BLaER1 treated with 17β-estradiol and CSF1 and Interleukin-3, amounts not matched to agents 10 nM and 100 nM (cell line): ENCODE results near the gene TPM3.
A peak's percentile ranks its signal among the peaks of the same experiment; 100 is the strongest.

ENCODE experiments used
- H3K27ac ChIP-seq, 11 experiments: shearing (Covaris generic); formaldehyde crosslinking; 2 replicates each; pipeline ENCODE4 v1.8.1; 2022
- H3K27me3 ChIP-seq, 11 experiments: shearing (Covaris generic); formaldehyde crosslinking; 2 replicates each; pipeline ENCODE4 v1.8.1; 2022
- H3K36me3 ChIP-seq, 11 experiments: shearing (Covaris generic); formaldehyde crosslinking; 2 replicates each; pipeline ENCODE4 v1.8.1; 2022
- H3K4me1 ChIP-seq, 10 experiments: shearing (Covaris generic); formaldehyde crosslinking; 2 replicates each; pipeline ENCODE4 v1.8.1; 2022
- H3K4me2 ChIP-seq, 11 experiments: shearing (Covaris generic); formaldehyde crosslinking; 2 replicates each; pipeline ENCODE4 v1.8.1; 2022
- H3K4me3 ChIP-seq, 10 experiments: shearing (Covaris generic); formaldehyde crosslinking; 2 replicates each; pipeline ENCODE4 v1.8.1; 2022
- H3K9ac ChIP-seq, 11 experiments: shearing (Covaris generic); formaldehyde crosslinking; 2 replicates each; pipeline ENCODE4 v1.8.1; 2022
- H3K9me3 ChIP-seq, 11 experiments: shearing (Covaris generic); formaldehyde crosslinking; replicated peaks in 1 of 11; 2 replicates each; pipeline ENCODE4 v1.8.1; 2022
- H4K20me1 ChIP-seq, 11 experiments: shearing (Covaris generic); formaldehyde crosslinking; 2 replicates each; pipeline ENCODE4 v1.8.1; 2022
- Cebpa-rat ChIP-seq, 11 experiments: shearing (Covaris generic); IDR thresholded peaks; 2 replicates each; pipeline ENCODE4 v1.8.1; 2022

TPM3 gene

DNA sequence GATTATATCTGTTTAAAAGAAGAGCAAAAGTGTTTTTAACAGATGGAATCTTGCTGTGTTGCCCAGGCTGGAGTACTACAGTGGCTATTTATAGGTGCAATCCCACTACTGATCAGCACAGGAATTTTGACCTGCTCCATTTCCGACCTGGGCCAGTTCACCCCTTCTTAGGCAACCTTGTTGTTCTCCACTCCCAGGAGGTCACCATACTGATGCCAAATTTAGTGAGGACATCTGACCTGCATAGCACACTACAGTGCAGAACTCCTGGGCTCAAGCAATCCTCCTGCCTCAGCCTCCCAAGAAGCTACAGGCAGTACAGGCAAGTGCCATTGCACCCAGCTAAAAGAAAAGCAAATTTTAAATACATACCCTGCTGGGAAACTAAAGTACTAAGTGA is 25.7 kb downstream of the TPM3 start:
- H4K20me1 ChIP-seq = peaks cover 36 to 100% (median 100%) of the 10 kb centered on the region in 11 experiments
- no peak overlapping the region for H3K27ac ChIP-seq
- H3K9ac ChIP-seq = no peak overlapping the region
- H3K9me3 ChIP-seq = peaks cover 0 to 30% (median 17%) of the 10 kb centered on the region in 11 experiments; a peak in 12 of 22 replicates
- H3K27me3 ChIP-seq = no peaks in the 10 kb centered on the region
- TF ChIP-seq Cebpa-rat (IDR thresholded peaks at IDR 0.05) = no peak
- no peak overlapping the region for H3K4me3 ChIP-seq
- H3K4me1 ChIP-seq = peaks cover 0 to 45% (median 0%) of the 10 kb centered on the region in 10 experiments; a peak in 6 of 20 replicates
- no peak overlapping the region for H3K4me2 ChIP-seq
- peaks cover 100% of the 10 kb centered on the region in 11 experiments for H3K36me3 ChIP-seq

DNA sequence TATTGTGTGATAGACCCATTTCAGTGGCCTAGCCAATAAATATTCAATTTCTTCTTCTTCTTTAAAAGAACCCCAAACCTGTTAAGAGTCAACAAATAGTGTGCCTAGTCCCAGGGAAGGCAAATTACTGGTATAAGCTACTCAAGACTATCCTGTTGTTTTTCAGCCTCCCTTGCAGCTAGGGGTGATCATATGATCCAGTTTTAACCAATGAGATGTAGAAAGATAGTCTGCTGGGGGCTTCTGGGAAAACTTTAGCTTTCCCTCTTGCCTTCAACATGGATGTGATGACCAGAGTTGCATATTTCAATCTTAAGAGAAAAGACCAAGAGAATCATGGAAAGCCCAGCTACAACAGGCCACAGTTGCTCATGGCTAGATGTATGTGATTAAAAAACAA is 32.3 kb downstream of the TPM3 start:
- peak overlapping the region in 6 of 11 experiments; percentile 2 to 58 (median 24); a peak in 6 of 22 replicates for H3K27ac ChIP-seq
- peaks cover 20 to 68% (median 34%) of the 10 kb centered on the region in 10 experiments for H3K4me1 ChIP-seq

DNA sequence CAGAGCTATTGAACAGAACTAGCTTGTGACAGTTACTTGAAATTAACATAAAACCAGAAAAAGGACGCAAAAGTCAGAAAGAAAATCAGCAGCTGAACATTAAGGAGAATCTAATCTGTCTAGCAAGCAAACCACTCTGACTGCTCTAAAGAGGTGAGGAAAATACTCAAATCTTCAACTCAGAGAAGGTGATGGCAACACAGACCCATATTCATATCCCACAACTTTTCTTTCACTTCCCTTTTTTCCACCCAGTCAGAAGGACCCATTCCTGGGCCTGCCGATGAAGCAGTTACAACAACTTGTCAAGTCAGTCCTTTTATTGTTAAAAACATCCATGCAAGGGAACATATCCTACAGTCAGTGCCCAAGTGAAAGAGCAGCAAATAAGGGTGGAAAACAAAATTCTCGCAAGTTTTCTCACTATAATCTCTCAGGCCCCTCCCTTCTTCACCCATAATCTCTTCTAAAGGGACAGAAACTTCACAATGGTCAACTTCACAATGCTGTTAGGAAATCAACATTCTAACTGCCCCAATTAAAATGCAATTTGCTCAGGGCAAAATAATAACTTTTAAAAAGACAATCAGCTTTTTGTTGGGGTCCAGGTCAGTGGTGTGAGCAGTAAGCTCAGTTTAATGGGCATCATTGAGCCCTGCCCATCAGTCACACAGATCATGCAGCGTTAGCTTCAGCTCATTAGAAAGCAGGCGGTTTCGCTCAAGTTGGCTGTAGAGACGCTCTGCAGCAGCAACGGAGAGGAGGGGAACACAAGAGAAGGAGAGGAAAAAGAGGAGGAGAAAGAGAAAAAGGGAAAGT is 33.4 kb downstream of the TPM3 start:
- Histone ChIP-seq H3K27me3 (no peaks in the 10 kb centered on the region), H3K9ac (peak overlapping the region in 5 of 11 experiments; percentile 6 to 39 (median 23); a peak in 5 of 22 replicates), H3K4me3 (no peak overlapping the region), H3K27ac (peak overlapping the region; percentile 2 to 58 (median 32); a peak in 18 of 22 replicates), H4K20me1 (peaks cover 25 to 100% (median 90%) of the 10 kb centered on the region in 11 experiments), H3K36me3 (peaks cover 85 to 95% (median 93%) of the 10 kb centered on the region in 11 experiments), H3K4me2 (peak overlapping the region; percentile 21 to 81 (median 59)), H3K4me1 (peaks cover 20 to 66% (median 34%) of the 10 kb centered on the region in 10 experiments), H3K9me3 (peaks cover 0 to 42% (median 17%) of the 10 kb centered on the region in 11 experiments; a peak in 15 of 22 replicates)
- TF ChIP-seq Cebpa-rat (IDR thresholded peaks at IDR 0.05) = no peak

More for the DNA sequence above, 32.3 kb downstream of the TPM3 start:
- Histone ChIP-seq H3K9me3 (peaks cover 0 to 45% (median 23%) of the 10 kb centered on the region in 11 experiments; a peak in 17 of 22 replicates), H3K9ac (peak overlapping the region in 1 of 11 experiments; percentile 22; a peak in 1 of 22 replicates), H4K20me1 (peaks cover 25 to 100% (median 97%) of the 10 kb centered on the region in 11 experiments), H3K36me3 (peaks cover 92 to 100% (median 98%) of the 10 kb centered on the region in 11 experiments), H3K4me3 (no peak overlapping the region), H3K4me2 (peak overlapping the region in 9 of 11 experiments; percentile 21 to 79 (median 59); a peak in 13 of 22 replicates), H3K27me3 (no peaks in the 10 kb centered on the region)
- TF ChIP-seq Cebpa-rat (IDR thresholded peaks at IDR 0.05) = no peak

DNA sequence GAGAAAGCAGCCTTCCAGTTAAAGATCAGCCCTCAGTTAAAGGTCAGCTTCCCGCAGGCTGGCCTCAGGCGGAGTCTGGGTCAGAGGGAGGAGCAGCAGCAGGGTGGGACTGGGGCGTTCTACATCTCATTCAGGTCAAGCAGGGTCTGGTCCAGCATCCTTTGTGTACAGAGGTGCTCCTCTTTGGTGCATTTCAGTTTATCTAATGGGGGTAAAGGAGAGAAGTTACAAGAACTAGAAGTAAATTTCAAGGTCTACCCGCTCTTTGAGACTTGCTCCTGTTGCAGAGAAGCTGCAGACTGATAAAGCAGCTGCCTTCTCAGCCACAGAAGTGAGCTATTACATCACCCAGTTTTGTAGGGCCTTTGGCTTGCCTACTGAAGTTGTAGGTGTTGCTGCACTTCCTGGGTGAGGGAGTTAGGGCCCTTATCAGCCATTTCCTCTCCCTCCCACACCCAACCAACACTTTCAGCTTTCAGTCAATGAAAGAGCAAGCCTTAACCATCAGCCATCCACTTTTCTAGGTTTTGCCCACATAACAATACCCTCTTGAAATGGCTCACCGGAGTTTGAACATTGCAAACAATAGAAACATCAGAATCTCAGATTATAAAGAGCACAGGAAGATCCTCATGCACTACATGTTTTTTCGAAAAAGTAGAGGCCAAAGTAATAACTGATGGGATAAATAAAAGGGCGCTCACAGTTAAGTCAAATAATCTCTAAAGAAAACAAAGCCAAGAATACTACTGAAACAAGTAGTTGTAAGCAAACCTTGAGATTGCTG is 34.2 kb downstream of the TPM3 start:
- H3K9me3 ChIP-seq = peaks cover 0 to 34% (median 12%) of the 10 kb centered on the region in 11 experiments; a peak in 15 of 22 replicates
- no peaks in the 10 kb centered on the region for H3K27me3 ChIP-seq
- H3K9ac ChIP-seq = peak overlapping the region in 4 of 11 experiments; percentile 3 to 24 (median 17); a peak in 3 of 22 replicates
- peak overlapping the region in 10 of 11 experiments; percentile 2 to 58 (median 34); a peak in 15 of 22 replicates for H3K27ac ChIP-seq
- peaks cover 20 to 58% (median 34%) of the 10 kb centered on the region in 10 experiments for H3K4me1 ChIP-seq
- H3K4me2 ChIP-seq = peak overlapping the region; percentile 21 to 81 (median 59); a peak in 21 of 22 replicates
- H3K4me3 ChIP-seq = no peak overlapping the region
- H4K20me1 ChIP-seq = peaks cover 25 to 96% (median 82%) of the 10 kb centered on the region in 11 experiments
- 0 out of 22 replicates have a peak, but pooled peaks of 2 of the 11 experiments have one; percentile 11 to 24 for TF ChIP-seq Cebpa-rat (IDR thresholded peaks at IDR 0.05)
- peaks cover 77 to 87% (median 85%) of the 10 kb centered on the region in 11 experiments for H3K36me3 ChIP-seq

DNA sequence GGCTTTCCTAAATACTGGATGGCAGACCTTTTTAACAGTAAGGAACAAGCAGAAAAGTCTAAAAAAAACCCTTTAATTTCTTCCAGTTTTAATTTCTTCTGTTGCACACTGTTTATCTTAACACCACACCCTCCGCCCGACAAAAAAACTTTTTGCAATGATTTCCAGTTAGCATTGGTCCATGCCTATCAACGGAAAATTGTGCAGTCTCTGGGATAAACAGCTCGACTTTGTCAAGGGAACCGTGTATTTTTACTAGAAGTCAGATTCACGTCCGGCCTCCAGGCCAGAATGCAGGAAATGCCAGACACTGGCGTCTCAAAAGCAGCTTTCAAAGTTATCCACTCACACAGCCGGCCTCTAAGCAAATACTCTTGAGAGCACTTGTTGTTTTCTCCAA is 36.6 kb downstream of the TPM3 start:
- no peak overlapping the region for H3K4me3 ChIP-seq
- no peak for TF ChIP-seq Cebpa-rat (IDR thresholded peaks at IDR 0.05)
- no peak overlapping the region for H3K4me2 ChIP-seq
- no peak overlapping the region for H3K27ac ChIP-seq
- H3K36me3 ChIP-seq = peaks cover 53 to 62% (median 60%) of the 10 kb centered on the region in 11 experiments
- no peak overlapping the region for H3K9ac ChIP-seq
- no peaks in the 10 kb centered on the region for H3K27me3 ChIP-seq
- peaks cover 0 to 10% (median 6%) of the 10 kb centered on the region in 11 experiments; a peak in 12 of 22 replicates for H3K9me3 ChIP-seq
- peaks cover 22 to 72% (median 57%) of the 10 kb centered on the region in 11 experiments for H4K20me1 ChIP-seq
- peaks cover 20 to 34% (median 30%) of the 10 kb centered on the region in 10 experiments for H3K4me1 ChIP-seq

DNA sequence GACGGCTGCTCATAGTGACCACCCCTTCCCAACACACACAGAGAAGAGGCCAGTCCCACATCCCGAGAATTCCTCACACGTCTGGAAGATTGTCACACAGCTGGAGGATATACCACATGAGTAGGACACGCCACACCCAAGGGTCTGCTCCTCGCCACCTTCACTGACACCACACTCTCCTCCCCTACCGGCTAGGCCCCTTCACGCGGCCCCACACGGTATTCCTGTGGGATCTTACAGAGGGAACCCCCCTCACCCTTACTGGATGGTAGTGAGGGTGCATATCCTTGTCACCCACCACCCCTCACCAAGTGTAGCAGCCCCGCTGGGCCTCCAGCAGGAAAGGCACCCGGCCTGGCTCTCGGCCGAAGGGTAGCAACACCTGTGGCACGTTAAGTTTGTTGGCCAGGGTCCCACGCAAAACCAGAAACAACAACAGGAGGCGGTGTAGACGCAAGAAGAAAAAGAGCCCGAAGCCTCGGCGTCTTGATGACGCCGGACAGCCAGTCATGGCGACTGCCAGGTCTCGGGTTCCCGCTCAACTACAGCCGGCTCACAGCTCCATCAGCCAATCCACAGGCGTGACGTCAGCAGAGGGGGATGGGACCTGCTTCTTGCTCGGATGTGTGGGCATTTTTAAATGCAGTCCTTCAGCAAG is 37.2 kb downstream of the TPM3 start, which contains the start of gene NUP210L:
NUP210L (minus strand) TSS at position 540 of the 658 bp plus-strand sequence.
- peaks cover 47 to 56% (median 55%) of the 10 kb centered on the region in 11 experiments for H3K36me3 ChIP-seq
- H3K9me3 ChIP-seq = peaks cover 0 to 4% (median 0%) of the 10 kb centered on the region in 11 experiments; a peak in 5 of 22 replicates
- peaks cover 20 to 66% (median 52%) of the 10 kb centered on the region in 11 experiments for H4K20me1 ChIP-seq
- no peak within 1 kb of the TSS for H3K9ac ChIP-seq
- H3K4me2 ChIP-seq = no peak within 1 kb of the TSS
- no peak within 1 kb of the TSS; a peak in 1 of 22 replicates for H3K27ac ChIP-seq
- no peak within 1 kb of the TSS for H3K4me3 ChIP-seq
- no peaks in the 10 kb centered on the region for H3K27me3 ChIP-seq
- peaks cover 20 to 28% (median 24%) of the 10 kb centered on the region in 10 experiments for H3K4me1 ChIP-seq
- no peak for TF ChIP-seq Cebpa-rat (IDR thresholded peaks at IDR 0.05)

DNA sequence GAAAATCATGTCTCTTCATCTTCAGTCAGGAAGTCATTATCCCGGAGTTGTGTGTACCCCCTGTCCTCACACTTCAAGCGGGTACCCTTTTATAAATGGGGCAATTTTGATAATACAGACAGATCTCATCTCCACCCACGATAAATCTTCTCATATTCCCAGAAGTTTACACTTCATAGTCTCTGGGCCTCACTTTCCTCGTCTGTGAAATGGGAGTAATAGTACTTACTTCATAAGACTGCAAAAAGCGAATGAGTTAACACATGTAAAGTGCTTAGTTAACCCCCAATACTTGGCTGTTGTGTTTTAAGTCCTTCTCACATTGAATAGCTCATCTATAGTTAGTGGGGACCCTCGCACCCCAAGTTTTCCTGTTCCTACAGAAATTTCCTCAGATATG is 37.8 kb downstream of the TPM3 start:
- H3K4me1 ChIP-seq = peaks cover 14 to 28% (median 21%) of the 10 kb centered on the region in 10 experiments
- no peaks in the 10 kb centered on the region for H3K9me3 ChIP-seq
- peaks cover 18 to 60% (median 46%) of the 10 kb centered on the region in 11 experiments for H4K20me1 ChIP-seq
- peaks cover 42 to 50% (median 48%) of the 10 kb centered on the region in 11 experiments for H3K36me3 ChIP-seq
- H3K9ac ChIP-seq = no peak overlapping the region
- H3K4me3 ChIP-seq = no peak overlapping the region
- no peaks in the 10 kb centered on the region for H3K27me3 ChIP-seq
- H3K4me2 ChIP-seq = no peak overlapping the region
- no peak overlapping the region for H3K27ac ChIP-seq
- TF ChIP-seq Cebpa-rat (IDR thresholded peaks at IDR 0.05) = no peak

DNA sequence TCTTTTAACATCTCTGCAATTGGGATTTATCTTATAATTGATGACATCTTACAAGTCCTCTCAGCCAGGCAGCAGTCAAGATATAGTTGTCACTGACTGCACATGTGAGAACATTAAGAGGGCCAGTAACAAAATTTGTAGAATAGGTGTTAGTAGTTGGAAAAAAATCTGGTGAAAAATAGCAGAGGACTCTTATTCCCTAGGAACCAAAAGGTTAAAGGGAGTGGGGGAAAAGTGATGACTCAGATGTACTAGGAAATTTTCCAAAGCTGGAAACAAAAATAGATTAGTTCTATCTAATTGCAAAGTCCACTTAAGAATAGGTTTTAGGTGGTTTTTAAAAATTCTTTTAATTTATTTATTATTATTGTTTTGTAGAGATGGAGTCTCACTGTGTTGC is 40.6 kb downstream of the TPM3 start:
- TF ChIP-seq Cebpa-rat (IDR thresholded peaks at IDR 0.05) = no peak
- no peaks in the 10 kb centered on the region for H3K27me3 ChIP-seq
- H3K4me1 ChIP-seq = peaks cover 0 to 18% (median 6%) of the 10 kb centered on the region in 10 experiments; a peak in 10 of 20 replicates
- H4K20me1 ChIP-seq = peaks cover 0 to 33% (median 19%) of the 10 kb centered on the region in 11 experiments; a peak in 16 of 22 replicates
- H3K9ac ChIP-seq = no peak overlapping the region
- no peak overlapping the region for H3K27ac ChIP-seq
- H3K4me2 ChIP-seq = no peak overlapping the region
- H3K9me3 ChIP-seq = no peaks in the 10 kb centered on the region
- H3K4me3 ChIP-seq = no peak overlapping the region
- peaks cover 19 to 28% (median 22%) of the 10 kb centered on the region in 11 experiments for H3K36me3 ChIP-seq
